Right atrium auricular region (tissue), 2 donors: ENCODE results near the gene ZBTB48. TPM values are rescaled to one million over a fixed set of nuclear protein-coding genes. Genes with fewer than 3 reads are reported as not detected.

ENCODE experiments used
- DNase-seq: peaks from one replicate; pipeline ENCODE4 v3.0.0-alpha.2; 2019; ENCODE audit warnings: low spot score
- H3K27ac ChIP-seq, 2 donors: fragments of 200-600 bp; sonication (generic); 1 replicate in 1 of 2; 2 replicates in 1 of 2; pipeline ENCODE4 v1.5.1; 2016 to 2019
- H3K27me3 ChIP-seq, 2 donors: fragments of 200-600 bp; sonication (generic); one replicate each; pipeline versions ENCODE4 v1.5.1 to v1.6.0; 2017 to 2019
- H3K36me3 ChIP-seq: fragments of 200-600 bp; sonication (generic); one replicate; pipeline ENCODE4 v1.5.1; 2016
- H3K4me1 ChIP-seq, 2 donors: fragments of 200-600 bp; sonication (generic); one replicate each; pipeline versions ENCODE4 v1.5.1 to v1.6.0; 2017 to 2019
- H3K4me3 ChIP-seq, 2 donors: fragments of 200-600 bp; sonication (generic); 1 replicate in 1 of 2; 2 replicates in 1 of 2; pipeline ENCODE4 v1.5.1; 2017 to 2019; ENCODE audit warnings: mild to moderate bottlenecking in 1 of 2, moderate library complexity in 1 of 2
- H3K9me3 ChIP-seq, 2 donors: fragments of 200-600 bp; sonication (generic); one replicate each; pipeline ENCODE4 v1.5.1; 2019
- total RNA-seq, 2 donors: library from RNA; depleted of rRNA; stranded (reverse); fragments of >200 nt; gene quantifications; one replicate each; pipeline ENCODE4 v1.1.0, GENCODE V29; 2016
- TF ChIP-seq, protein P1 (sequence below), 2 donors: fragments of 200-600 bp; sonication (generic); IDR thresholded peaks; one replicate each; pipeline ENCODE4 v1.5.1; 2019; ENCODE audit warnings: antibody characterized with exemption in 2 of 2

ZBTB48 gene
- total RNA-seq, 2 donors from 2014 or later = 4.0 to 9.0 TPM

DNA sequence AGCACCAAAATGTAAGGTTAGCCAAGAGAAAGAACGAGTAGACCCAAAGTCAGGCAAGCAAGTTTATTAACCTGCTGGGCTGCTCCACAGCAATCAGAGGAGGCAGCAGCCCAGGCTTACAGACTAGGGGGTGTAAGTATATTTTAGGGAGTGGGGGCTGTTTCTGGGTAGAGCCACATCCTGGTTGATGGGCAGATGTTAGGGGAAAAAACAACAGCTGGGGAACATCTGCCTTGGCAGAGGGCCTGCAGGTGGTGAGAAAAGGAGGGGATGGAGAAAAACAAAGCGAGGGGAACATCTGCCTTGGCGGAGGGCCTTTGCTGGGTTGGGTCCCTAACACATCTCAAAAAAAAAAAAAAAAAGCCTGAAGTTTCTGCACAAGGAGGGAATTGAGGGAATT, 9.7 kb upstream of the ZBTB48 start:
- H3K27ac ChIP-seq = no peak overlapping the region
- H3K4me1 ChIP-seq = no peaks in the 10 kb centered on the region
- no peaks in the 10 kb centered on the region for H3K9me3 ChIP-seq
- no peak for DNase-seq
- H3K36me3 ChIP-seq = no peaks in the 10 kb centered on the region
- TF ChIP-seq, protein P1, sequence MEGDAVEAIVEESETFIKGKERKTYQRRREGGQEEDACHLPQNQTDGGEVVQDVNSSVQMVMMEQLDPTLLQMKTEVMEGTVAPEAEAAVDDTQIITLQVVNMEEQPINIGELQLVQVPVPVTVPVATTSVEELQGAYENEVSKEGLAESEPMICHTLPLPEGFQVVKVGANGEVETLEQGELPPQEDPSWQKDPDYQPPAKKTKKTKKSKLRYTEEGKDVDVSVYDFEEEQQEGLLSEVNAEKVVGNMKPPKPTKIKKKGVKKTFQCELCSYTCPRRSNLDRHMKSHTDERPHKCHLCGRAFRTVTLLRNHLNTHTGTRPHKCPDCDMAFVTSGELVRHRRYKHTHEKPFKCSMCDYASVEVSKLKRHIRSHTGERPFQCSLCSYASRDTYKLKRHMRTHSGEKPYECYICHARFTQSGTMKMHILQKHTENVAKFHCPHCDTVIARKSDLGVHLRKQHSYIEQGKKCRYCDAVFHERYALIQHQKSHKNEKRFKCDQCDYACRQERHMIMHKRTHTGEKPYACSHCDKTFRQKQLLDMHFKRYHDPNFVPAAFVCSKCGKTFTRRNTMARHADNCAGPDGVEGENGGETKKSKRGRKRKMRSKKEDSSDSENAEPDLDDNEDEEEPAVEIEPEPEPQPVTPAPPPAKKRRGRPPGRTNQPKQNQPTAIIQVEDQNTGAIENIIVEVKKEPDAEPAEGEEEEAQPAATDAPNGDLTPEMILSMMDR (IDR thresholded peaks at IDR 0.05) = no peak
- H3K27me3 ChIP-seq = no peaks in the 10 kb centered on the region
- no peak overlapping the region for H3K4me3 ChIP-seq

- no peak for DNase-seq
- Histone ChIP-seq H3K4me3 (no peak overlapping the region), H3K27me3 (no peaks in the 10 kb centered on the region), H3K27ac (no peak overlapping the region), H3K9me3 (no peaks in the 10 kb centered on the region), H3K4me1 (no peaks in the 10 kb centered on the region), H3K36me3 (no peaks in the 10 kb centered on the region)
- TF ChIP-seq, protein P1 (IDR thresholded peaks at IDR 0.05) = no peak
These were observed 8.8 kb upstream of the ZBTB48 start for GRCh38 chr1:6570987-6571386.

- Histone ChIP-seq H3K4me3 (no peak overlapping the region), H3K9me3 (no peaks in the 10 kb centered on the region), H3K27me3 (no peaks in the 10 kb centered on the region), H3K27ac (no peak overlapping the region), H3K36me3 (no peaks in the 10 kb centered on the region), H3K4me1 (no peaks in the 10 kb centered on the region)
- TF ChIP-seq, protein P1 (IDR thresholded peaks at IDR 0.05) = no peak
- no peak for DNase-seq
These were observed 7.0 kb upstream of the ZBTB48 start for GRCh38 chr1:6572653-6573383.

DNA sequence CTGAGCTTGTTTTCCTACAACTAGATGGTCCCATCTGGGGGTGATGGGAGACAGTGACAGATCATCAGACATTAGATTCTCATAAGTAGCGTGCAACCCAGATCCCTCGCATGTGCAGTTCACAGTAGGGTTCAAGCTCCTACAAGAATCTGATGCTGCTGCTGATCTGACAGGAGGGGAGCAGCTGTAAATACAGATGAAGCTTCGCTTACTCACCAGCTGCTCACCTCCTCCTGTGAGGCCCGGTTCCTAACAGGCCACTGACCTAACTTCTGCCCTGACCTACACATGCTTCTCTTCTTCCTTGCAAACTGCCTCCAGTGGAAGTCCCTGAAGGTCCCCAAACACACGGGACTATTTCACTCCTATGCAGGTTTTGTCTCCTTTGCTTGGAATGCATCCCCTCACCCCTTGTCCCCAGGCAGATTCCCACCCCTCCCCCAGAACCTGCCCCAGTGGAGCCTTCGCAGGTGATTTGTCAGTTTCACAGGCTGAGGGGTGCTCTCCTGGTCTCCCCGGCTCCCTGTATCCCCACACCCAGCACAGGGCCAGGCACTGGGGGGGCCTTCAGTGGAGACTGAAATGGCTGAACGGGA, 5.7 kb upstream of the ZBTB48 start:
- H3K27ac ChIP-seq = no peak overlapping the region
- peaks cover 0 to 6% of the 10 kb centered on the region in 2 donors for H3K4me1 ChIP-seq
- H3K36me3 ChIP-seq = no peaks in the 10 kb centered on the region
- no peaks in the 10 kb centered on the region for H3K9me3 ChIP-seq
- no peak overlapping the region for H3K4me3 ChIP-seq
- no peak for DNase-seq
- H3K27me3 ChIP-seq = no peaks in the 10 kb centered on the region
- TF ChIP-seq, protein P1 (IDR thresholded peaks at IDR 0.05) = no peak

GRCh38 chr1:6574818-6575217, 5.0 kb upstream of the ZBTB48 start:
- no peak overlapping the region for H3K4me3 ChIP-seq
- H3K36me3 ChIP-seq = no peaks in the 10 kb centered on the region
- no peak overlapping the region for H3K27ac ChIP-seq
- H3K9me3 ChIP-seq = no peaks in the 10 kb centered on the region
- no peak for DNase-seq
- no peaks in the 10 kb centered on the region for H3K27me3 ChIP-seq
- H3K4me1 ChIP-seq = peaks cover 0 to 11% of the 10 kb centered on the region in 2 donors
- TF ChIP-seq, protein P1 (IDR thresholded peaks at IDR 0.05) = no peak
